Omental fat pad (tissue), 4 donors: Measurements from ENCODE around the gene FAM227B. TPM values are rescaled to one million over a fixed set of nuclear protein-coding genes. Genes with fewer than 3 reads are reported as not detected.

Experiments used
- ATAC-seq: fragments of 150-250 bp; one replicate; pipeline ENCODE4 v1.9.1; 2016; ENCODE audit warnings: mild to moderate bottlenecking, moderate library complexity; ENCODE audit not compliant: low FRiP score
- DNase-seq: peaks from one replicate; pipeline ENCODE4 v3.0.0-alpha.2; 2019; ENCODE audit warnings: low spot score
- total RNA-seq, 4 donors: library from RNA; depleted of rRNA; stranded (reverse); fragments of >200 nt; gene quantifications; one replicate each; pipeline ENCODE4 v1.1.0, GENCODE V29; 2016
- TF ChIP-seq, protein P1 (sequence below), 3 donors: fragments of 450-650 bp; IDR thresholded peaks; one replicate each; pipeline ENCODE4 v1.5.1; 2016 to 2017; ENCODE audit warnings: antibody characterized with exemption in 3 of 3, mild to moderate bottlenecking in 3 of 3, moderate library complexity in 2 of 3

The FAM227B gene
- total RNA-seq, 4 donors from 2014 or later, result 0.75 to 3.7 TPM; not detected in 2

DNA sequence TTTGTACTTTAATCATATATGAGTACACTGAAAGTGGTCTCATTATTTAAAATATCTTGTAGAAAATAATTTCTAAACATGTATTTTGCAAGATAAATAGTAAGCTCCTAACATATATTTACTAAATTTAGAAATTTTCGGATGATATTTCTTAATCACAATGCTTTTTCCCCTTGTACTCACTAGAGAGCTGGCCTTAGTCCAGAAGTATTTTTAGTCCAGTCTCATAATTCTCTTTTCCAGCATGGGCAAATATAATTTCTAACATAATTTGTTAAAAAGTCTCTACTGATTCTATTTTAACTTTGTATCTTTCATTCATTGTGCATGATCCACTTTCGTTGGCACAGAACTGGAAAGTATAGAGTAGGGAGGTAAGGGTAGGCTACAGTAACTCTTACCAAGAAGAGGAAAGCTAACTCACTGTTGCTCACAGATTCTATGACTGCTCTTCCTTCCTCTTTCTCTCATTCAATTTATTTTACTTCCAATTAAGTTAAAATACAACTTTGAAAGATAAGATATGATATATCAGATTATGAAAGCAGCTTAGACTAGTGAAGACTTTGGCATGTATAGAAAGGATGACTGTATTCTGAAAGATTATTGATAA is 158.3 kb downstream of the FAM227B start:
- TF ChIP-seq, protein P1, sequence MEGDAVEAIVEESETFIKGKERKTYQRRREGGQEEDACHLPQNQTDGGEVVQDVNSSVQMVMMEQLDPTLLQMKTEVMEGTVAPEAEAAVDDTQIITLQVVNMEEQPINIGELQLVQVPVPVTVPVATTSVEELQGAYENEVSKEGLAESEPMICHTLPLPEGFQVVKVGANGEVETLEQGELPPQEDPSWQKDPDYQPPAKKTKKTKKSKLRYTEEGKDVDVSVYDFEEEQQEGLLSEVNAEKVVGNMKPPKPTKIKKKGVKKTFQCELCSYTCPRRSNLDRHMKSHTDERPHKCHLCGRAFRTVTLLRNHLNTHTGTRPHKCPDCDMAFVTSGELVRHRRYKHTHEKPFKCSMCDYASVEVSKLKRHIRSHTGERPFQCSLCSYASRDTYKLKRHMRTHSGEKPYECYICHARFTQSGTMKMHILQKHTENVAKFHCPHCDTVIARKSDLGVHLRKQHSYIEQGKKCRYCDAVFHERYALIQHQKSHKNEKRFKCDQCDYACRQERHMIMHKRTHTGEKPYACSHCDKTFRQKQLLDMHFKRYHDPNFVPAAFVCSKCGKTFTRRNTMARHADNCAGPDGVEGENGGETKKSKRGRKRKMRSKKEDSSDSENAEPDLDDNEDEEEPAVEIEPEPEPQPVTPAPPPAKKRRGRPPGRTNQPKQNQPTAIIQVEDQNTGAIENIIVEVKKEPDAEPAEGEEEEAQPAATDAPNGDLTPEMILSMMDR (IDR thresholded peaks at IDR 0.05), result no peak
- ATAC-seq, result no peak
- DNase-seq, result no peak

DNA sequence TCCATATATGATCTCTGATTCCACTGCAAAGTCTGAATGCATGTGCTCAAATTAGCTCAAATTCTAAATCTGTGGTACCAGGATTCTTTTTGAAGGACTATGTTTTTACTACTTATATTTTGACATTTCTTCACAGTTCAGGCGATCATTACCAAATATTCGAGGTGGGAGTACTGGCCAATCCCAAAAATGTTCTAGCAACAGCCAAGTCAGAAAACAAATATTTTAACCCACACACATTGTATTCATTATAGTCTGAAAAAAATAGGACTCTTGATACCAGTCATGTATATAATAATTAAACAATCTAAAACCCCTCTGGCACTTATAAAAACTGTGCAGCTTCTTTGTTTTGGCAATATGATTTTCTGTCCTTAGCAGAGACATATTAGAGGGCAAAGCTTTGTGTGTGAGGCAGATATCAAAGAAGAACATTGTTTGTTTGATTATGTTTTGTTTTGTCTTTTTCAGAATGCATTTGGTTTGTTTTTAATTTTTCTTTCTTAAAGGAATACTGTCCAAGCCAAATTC is 160.1 kb downstream of the FAM227B start:
- TF ChIP-seq, protein P1 (IDR thresholded peaks at IDR 0.05), result no peak
- no peak for ATAC-seq

GRCh38 chr15:49458145-49458544 is 162.5 kb downstream of the FAM227B start:
- ATAC-seq (no peak), DNase-seq (no peak)
- TF ChIP-seq, protein P1 (IDR thresholded peaks at IDR 0.05), result no peak

More for the DNA sequence above, 160.1 kb downstream of the FAM227B start:
- no peak for DNase-seq

DNA sequence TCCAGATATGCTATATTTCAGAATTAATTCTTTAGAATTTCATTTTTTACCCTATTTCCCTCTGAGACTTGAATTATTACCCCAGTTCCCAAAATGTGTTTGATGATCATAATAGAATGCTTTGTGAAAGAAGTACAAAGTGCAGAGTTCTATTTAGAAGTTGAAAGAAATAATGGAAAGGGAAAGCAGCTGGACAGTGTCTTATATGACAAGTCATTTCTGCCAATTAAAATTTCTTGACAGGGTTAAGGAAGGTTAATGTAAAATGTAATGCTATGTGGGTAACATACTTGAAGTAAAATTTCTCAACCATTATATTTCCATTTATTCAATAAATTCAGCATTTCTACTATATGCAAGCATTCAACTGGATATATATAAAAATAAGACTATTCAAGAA is 164.5 kb downstream of the FAM227B start:
- ATAC-seq, result no peak
- no peak for DNase-seq
- TF ChIP-seq, protein P1 (IDR thresholded peaks at IDR 0.05), result no peak

GRCh38 chr15:49452595-49452994 is 168.0 kb downstream of the FAM227B start:
- TF ChIP-seq, protein P1 (IDR thresholded peaks at IDR 0.05), result no peak
- ATAC-seq (no peak), DNase-seq (no peak)

DNA sequence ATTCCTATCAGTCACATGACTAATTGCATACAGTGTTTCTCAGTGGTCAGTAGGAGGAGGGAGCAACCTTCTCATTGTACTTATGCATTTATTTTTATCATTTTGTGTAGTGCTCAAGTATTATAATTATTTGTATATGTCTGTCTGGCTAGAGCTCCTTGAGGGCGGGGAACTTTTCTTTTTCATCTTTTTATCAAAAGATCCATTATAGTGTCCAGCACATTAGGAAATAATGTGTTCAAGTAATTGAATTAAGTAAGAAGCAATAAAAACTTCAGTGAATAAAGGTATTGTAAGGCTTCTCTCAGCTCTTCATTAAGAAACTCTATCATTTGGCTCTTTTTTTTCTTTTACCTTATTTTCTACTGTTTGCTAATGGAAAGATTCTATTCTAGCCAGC is 178.8 kb downstream of the FAM227B start:
- ATAC-seq, result no peak
- DNase-seq, result no peak

More for the DNA sequence above, 178.8 kb downstream of the FAM227B start:
- TF ChIP-seq, protein P1 (IDR thresholded peaks at IDR 0.05), result no peak
